KMS-11 (cell line): ENCODE measurements around the gene MAN2B2.
"Not testable (repeated sequence)": the region's sequence is repeated elsewhere in the genome, so short reads cannot be mapped to it uniquely, and the experiment has no call there.

ENCODE experiments used
- H2AFZ ChIP-seq: fragments of 200-600 bp; sonication (generic); 2 replicates; pipeline ENCODE4 v1.6.1; 2016; ENCODE audit warnings: antibody characterized with exemption, mixed run types, low read depth
- H3K27ac ChIP-seq: fragments of 200-600 bp; sonication (generic); 2 replicates; pipeline ENCODE4 v1.6.1; 2016; ENCODE audit warnings: mild to moderate bottlenecking, mixed run types
- H3K27me3 ChIP-seq: fragments of 200-600 bp; sonication (generic); 2 replicates; pipeline ENCODE4 v1.6.1; 2017; ENCODE audit warnings: mild to moderate bottlenecking, low read depth, mixed run types, moderate library complexity; ENCODE audit not compliant: insufficient read depth
- H3K36me3 ChIP-seq: fragments of 200-600 bp; sonication (generic); 2 replicates; pipeline ENCODE4 v1.6.1; 2017; ENCODE audit warnings: mild to moderate bottlenecking, mixed run types; ENCODE audit not compliant: insufficient read depth
- H3K4me1 ChIP-seq: fragments of 200-600 bp; sonication (generic); 2 replicates; pipeline ENCODE4 v1.6.1; 2016; ENCODE audit warnings: mild to moderate bottlenecking, low read depth, mixed run types; ENCODE audit not compliant: poor library complexity, severe bottlenecking
- H3K4me2 ChIP-seq: fragments of 200-600 bp; sonication (generic); 2 replicates; pipeline ENCODE4 v1.7.0; 2016; ENCODE audit warnings: mild to moderate bottlenecking, mixed run types
- H3K4me3 ChIP-seq: fragments of 200-600 bp; sonication (generic); IDR thresholded peaks from 2 replicates; pipeline ENCODE4 v1.6.1; 2017; ENCODE audit warnings: low read depth, low read length, mixed read lengths; ENCODE audit not compliant: insufficient read depth
- H3K79me2 ChIP-seq: fragments of 200-600 bp; sonication (generic); 2 replicates; pipeline ENCODE4 v1.6.1; 2016; ENCODE audit warnings: low read depth, mixed run types; ENCODE audit not compliant: insufficient read depth
- H3K9ac ChIP-seq: fragments of 200-600 bp; sonication (generic); 2 replicates; pipeline ENCODE4 v1.6.1; 2016; ENCODE audit warnings: mild to moderate bottlenecking, mixed run types
- H4K20me1 ChIP-seq: fragments of 200-600 bp; sonication (generic); 2 replicates; pipeline ENCODE4 v1.6.1; 2016; ENCODE audit warnings: mild to moderate bottlenecking, mixed run types; ENCODE audit not compliant: insufficient read depth
- CTCF ChIP-seq: fragments of 200-600 bp; sonication (generic); conservative IDR thresholded peaks from 2 replicates; pipeline ENCODE4 v1.6.1; 2017; ENCODE audit warnings: low read depth, mild to moderate bottlenecking, antibody characterized with exemption, low read length, moderate library complexity, mixed read lengths

MAN2B2 gene

GRCh38 chr4:6647582-6648230 lies 72.7 kb downstream of the MAN2B2 start:
- H3K79me2 ChIP-seq: peaks cover 1% of the 10 kb centered on the region; the same call in 1 of the 2 replicates
- no peak overlapping the region for H2AFZ ChIP-seq
- H3K4me1 ChIP-seq: peaks cover 2% of the 10 kb centered on the region
- no peaks in the 10 kb centered on the region for H4K20me1 ChIP-seq
- H3K4me2 ChIP-seq: no peak overlapping the region
- H3K27me3 ChIP-seq: no peaks in the 10 kb centered on the region
- no peak overlapping the region for H3K4me3 ChIP-seq
- H3K9ac ChIP-seq: no peak overlapping the region
- TF ChIP-seq CTCF: no peak
- H3K36me3 ChIP-seq: no peaks in the 10 kb centered on the region
- no peak overlapping the region for H3K27ac ChIP-seq

- TF ChIP-seq CTCF: no peak
- no peak overlapping the region for H2AFZ ChIP-seq
- H3K4me2 ChIP-seq: no peak overlapping the region
- no peak overlapping the region for H3K27ac ChIP-seq
- no peak overlapping the region for H3K4me3 ChIP-seq
- no peaks in the 10 kb centered on the region for H3K4me1 ChIP-seq
- H3K9ac ChIP-seq: no peak overlapping the region
- no peaks in the 10 kb centered on the region for H3K79me2 ChIP-seq
- H3K36me3 ChIP-seq: no peaks in the 10 kb centered on the region
- no peaks in the 10 kb centered on the region for H3K27me3 ChIP-seq
- no peaks in the 10 kb centered on the region for H4K20me1 ChIP-seq
These were observed 74.2 kb downstream of the MAN2B2 start for GRCh38 chr4:6649216-6649615.

GRCh38 chr4:6654211-6654610 lies 79.2 kb downstream of the MAN2B2 start:
- H2AFZ ChIP-seq, H3K27ac ChIP-seq, H3K27me3 ChIP-seq, H3K4me3 ChIP-seq, H3K36me3 ChIP-seq, H3K79me2 ChIP-seq, H3K4me1 ChIP-seq, H4K20me1 ChIP-seq, H3K4me2 ChIP-seq, H3K9ac ChIP-seq: not testable (repeated sequence)

- H3K79me2 ChIP-seq, H2AFZ ChIP-seq, H3K36me3 ChIP-seq, H3K4me3 ChIP-seq, H3K27me3 ChIP-seq, H3K27ac ChIP-seq, H3K4me1 ChIP-seq, H3K9ac ChIP-seq, H3K4me2 ChIP-seq, H4K20me1 ChIP-seq: not testable (repeated sequence)
These were observed 80.3 kb downstream of the MAN2B2 start for GRCh38 chr4:6655291-6655690.

GRCh38 chr4:6655924-6656323 lies 80.9 kb downstream of the MAN2B2 start:
- H3K27me3 ChIP-seq: no peaks in the 10 kb centered on the region
- no peak for TF ChIP-seq CTCF

More at GRCh38 chr4:6655924-6656323, 80.9 kb downstream of the MAN2B2 start:
- H4K20me1 ChIP-seq: no peaks in the 10 kb centered on the region
- H3K4me2 ChIP-seq: no peak overlapping the region
- H3K36me3 ChIP-seq: no peaks in the 10 kb centered on the region
- no peak overlapping the region for H3K9ac ChIP-seq
- no peak overlapping the region for H3K27ac ChIP-seq
- no peak overlapping the region for H2AFZ ChIP-seq
- no peaks in the 10 kb centered on the region for H3K4me1 ChIP-seq
- no peaks in the 10 kb centered on the region for H3K79me2 ChIP-seq
- H3K4me3 ChIP-seq: no peak overlapping the region
